NB4 (cell line): Measurements from ENCODE around the gene TIMM23.

Source experiments
- CTCF ChIP-seq: IDR thresholded peaks from one replicate; pipeline ENCODE4 v1.5.1; 2012; ENCODE audit warnings: low read depth, low read length
- POLR2A ChIP-seq: IDR thresholded peaks from 2 replicates; pipeline ENCODE4 v1.6.1; 2011; ENCODE audit warnings: mild to moderate bottlenecking; ENCODE audit not compliant: insufficient read length; ENCODE audit errors: extremely low read depth

- no peak for TF ChIP-seq CTCF
- no peak for TF ChIP-seq POLR2A
These were observed 47.5 kb downstream of the TIMM23 start for GRCh38 chr10:46019569-46020343.
